Neuronal stem cell (in vitro differentiated cells): ENCODE data around the gene GIPC3.
"Not testable (repeated sequence)": the region's sequence is repeated elsewhere in the genome, so short reads cannot be mapped to it uniquely, and the experiment has no call there.

ENCODE experiments used
- DNase-seq: peaks from one replicate; pipeline ENCODE4 v3.0.0-alpha.2; 2013; ENCODE audit warnings: low spot score
- H2AFZ ChIP-seq: one replicate; pipeline ENCODE4 v1.6.1; 2013; ENCODE audit warnings: mild to moderate bottlenecking, low read length, inconsistent platforms
- H2AK5ac ChIP-seq: 2 replicates; pipeline ENCODE4 v1.6.1; 2013; ENCODE audit warnings: low read depth, mild to moderate bottlenecking, inconsistent platforms, low read length, moderate library complexity, mixed read lengths
- H2BK120ac ChIP-seq: 2 replicates; pipeline ENCODE4 v1.6.1; 2013; ENCODE audit warnings: low read depth, mild to moderate bottlenecking, inconsistent platforms, low read length, moderate library complexity, mixed read lengths
- H2BK12ac ChIP-seq: one replicate; pipeline ENCODE4 v1.6.1; 2013; ENCODE audit warnings: low read length, inconsistent platforms
- H2BK15ac ChIP-seq: 2 replicates; pipeline ENCODE4 v1.6.1; 2013; ENCODE audit warnings: mild to moderate bottlenecking, low read length, inconsistent platforms, mixed read lengths
- H2BK5ac ChIP-seq: one replicate; pipeline ENCODE4 v1.6.1; 2013; ENCODE audit warnings: inconsistent platforms, mild to moderate bottlenecking, low read length, moderate library complexity
- H3K14ac ChIP-seq: one replicate; pipeline ENCODE4 v1.6.1; 2013; ENCODE audit warnings: low read length, inconsistent platforms
- H3K18ac ChIP-seq: 2 replicates; pipeline ENCODE4 v1.6.1; 2013; ENCODE audit warnings: low read length, inconsistent platforms
- H3K23ac ChIP-seq: 2 replicates; pipeline ENCODE4 v1.6.1; 2013; ENCODE audit warnings: low read depth, mild to moderate bottlenecking, mixed read lengths, low read length, inconsistent platforms; ENCODE audit not compliant: poor library complexity
- H3K27ac ChIP-seq: replicated peaks from 3 replicates; pipeline ENCODE4 v1.5.1; 2013; ENCODE audit warnings: low read length, inconsistent platforms
- H3K27me3 ChIP-seq, 3 experiments: 2 replicates each; pipeline ENCODE4 v1.6.1; 2013; ENCODE audit warnings: low read length in 3 of 3, mild to moderate bottlenecking in 2 of 3, inconsistent platforms in 1 of 3, low read depth in 1 of 3, mixed read lengths in 1 of 3, moderate library complexity in 1 of 3; ENCODE audit not compliant: control insufficient read depth in 3 of 3, insufficient read depth in 3 of 3
- H3K36me3 ChIP-seq, 2 donors: replicated peaks in 1 of 2; 2 replicates each; pipeline ENCODE4 v1.6.1; 2013; ENCODE audit warnings: low read length in 2 of 2; ENCODE audit not compliant: control insufficient read depth in 2 of 2, insufficient read depth in 2 of 2
- H3K4ac ChIP-seq: 2 replicates; pipeline ENCODE4 v1.6.1; 2013; ENCODE audit warnings: inconsistent platforms, mild to moderate bottlenecking, low read length, moderate library complexity
- H3K4me1 ChIP-seq, 2 donors: 1 replicate in 1 of 2; 2 replicates in 1 of 2; pipeline ENCODE4 v1.6.1; 2013; ENCODE audit warnings: low read length in 2 of 2, low read depth in 1 of 2; ENCODE audit not compliant: control insufficient read depth in 2 of 2, insufficient read depth in 1 of 2
- H3K4me2 ChIP-seq: one replicate; pipeline ENCODE4 v1.6.1; 2013; ENCODE audit warnings: mild to moderate bottlenecking, low read length, inconsistent platforms; ENCODE audit not compliant: insufficient read depth, poor library complexity, severe bottlenecking
- H3K4me3 ChIP-seq, 2 donors: 2 replicates each; pipeline ENCODE4 v1.5.1; 2013; ENCODE audit warnings: low read length in 2 of 2, mild to moderate bottlenecking in 2 of 2, inconsistent platforms in 1 of 2, moderate library complexity in 1 of 2
- H3K79me1 ChIP-seq: one replicate; pipeline ENCODE4 v1.6.1; 2013; ENCODE audit warnings: low read depth, mild to moderate bottlenecking, inconsistent platforms, low read length, moderate library complexity
- H3K9ac ChIP-seq: one replicate; pipeline ENCODE4 v1.6.1; 2013; ENCODE audit warnings: mild to moderate bottlenecking, low read depth, low read length, inconsistent platforms; ENCODE audit not compliant: poor library complexity
- H3K9me3 ChIP-seq, 2 donors: replicated peaks in 1 of 2; 2 replicates each; pipeline versions ENCODE3 to v1.6.1; 2013; ENCODE audit warnings: low read length in 2 of 2, mild to moderate bottlenecking in 2 of 2, inconsistent platforms in 1 of 2, low read depth in 1 of 2, mixed read lengths in 1 of 2, moderate library complexity in 1 of 2; ENCODE audit not compliant: control insufficient read depth in 2 of 2, insufficient read depth in 1 of 2
- H4K8ac ChIP-seq: one replicate; pipeline ENCODE4 v1.6.1; 2013; ENCODE audit warnings: low read depth, mild to moderate bottlenecking, inconsistent platforms, low read length, moderate library complexity
- H4K91ac ChIP-seq: one replicate; pipeline ENCODE4 v1.6.1; 2013; ENCODE audit warnings: low read length, low read depth, mild to moderate bottlenecking, inconsistent platforms; ENCODE audit not compliant: poor library complexity
- WGBS, 2 donors: extraction: QIAGEN DNeasy Blood & Tissue Kit; methylation state at CpG; one replicate each; pipeline ENCODE4 v1.1.7; 2013; ENCODE audit warnings: missing lambda C conversion rate in 2 of 2, mixed read lengths in 1 of 2; ENCODE audit not compliant: insufficient read length in 2 of 2, insufficient replicate concordance in 1 of 2; ENCODE audit errors: extremely low coverage in 2 of 2; 5-methylcytosine and 5-hydroxymethylcytosine counted together

Gene GIPC3

DNA sequence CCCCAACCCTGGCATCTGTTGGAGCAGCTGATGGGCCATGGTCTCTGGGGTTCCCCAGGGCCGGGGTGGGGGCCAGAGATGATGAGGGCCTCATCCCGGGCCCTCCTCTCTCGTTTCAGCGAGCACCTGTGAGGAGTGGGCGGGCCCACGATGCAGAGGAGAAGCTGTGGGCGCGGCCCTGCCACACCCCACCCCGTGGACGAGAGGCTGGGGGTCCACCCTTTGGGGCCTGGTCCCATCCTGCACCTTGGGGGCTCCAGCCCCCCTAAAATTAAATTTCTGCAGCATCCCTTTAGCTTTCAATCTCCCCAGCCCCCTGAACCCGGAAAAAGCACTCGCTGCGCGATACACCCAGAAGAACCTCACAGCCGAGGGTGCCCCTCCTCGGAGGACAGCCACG lies 6.9 kb upstream of the GIPC3 start:
- Histone ChIP-seq H3K4ac (no peak overlapping the region), H3K9me3 (no peaks in the 10 kb centered on the region), H3K79me1 (no peaks in the 10 kb centered on the region), H3K18ac (no peak overlapping the region), H3K27ac (no peak overlapping the region), H3K23ac (no peak overlapping the region), H2AFZ (no peak overlapping the region), H2BK120ac (no peak overlapping the region), H3K36me3 (peaks cover 9 to 19% of the 10 kb centered on the region in 2 donors), H3K9ac (no peak overlapping the region), H3K27me3 (peaks cover 0 to 29% (median under 1%) of the 10 kb centered on the region in 3 experiments), H2BK5ac (no peak overlapping the region), H2AK5ac (no peak overlapping the region), H3K4me2 (no peak overlapping the region), H3K14ac (no peak overlapping the region), H2BK12ac (no peak overlapping the region), H2BK15ac (no peak overlapping the region), H3K4me1 (peaks cover 0 to 14% of the 10 kb centered on the region in 2 donors), H4K91ac (no peak overlapping the region), H4K8ac (no peak overlapping the region), H3K4me3 (no peak overlapping the region)
- no peak for DNase-seq
- WGBS, 2 donors = no CpG with 5 or more reads among the region's 17 CpGs

DNA sequence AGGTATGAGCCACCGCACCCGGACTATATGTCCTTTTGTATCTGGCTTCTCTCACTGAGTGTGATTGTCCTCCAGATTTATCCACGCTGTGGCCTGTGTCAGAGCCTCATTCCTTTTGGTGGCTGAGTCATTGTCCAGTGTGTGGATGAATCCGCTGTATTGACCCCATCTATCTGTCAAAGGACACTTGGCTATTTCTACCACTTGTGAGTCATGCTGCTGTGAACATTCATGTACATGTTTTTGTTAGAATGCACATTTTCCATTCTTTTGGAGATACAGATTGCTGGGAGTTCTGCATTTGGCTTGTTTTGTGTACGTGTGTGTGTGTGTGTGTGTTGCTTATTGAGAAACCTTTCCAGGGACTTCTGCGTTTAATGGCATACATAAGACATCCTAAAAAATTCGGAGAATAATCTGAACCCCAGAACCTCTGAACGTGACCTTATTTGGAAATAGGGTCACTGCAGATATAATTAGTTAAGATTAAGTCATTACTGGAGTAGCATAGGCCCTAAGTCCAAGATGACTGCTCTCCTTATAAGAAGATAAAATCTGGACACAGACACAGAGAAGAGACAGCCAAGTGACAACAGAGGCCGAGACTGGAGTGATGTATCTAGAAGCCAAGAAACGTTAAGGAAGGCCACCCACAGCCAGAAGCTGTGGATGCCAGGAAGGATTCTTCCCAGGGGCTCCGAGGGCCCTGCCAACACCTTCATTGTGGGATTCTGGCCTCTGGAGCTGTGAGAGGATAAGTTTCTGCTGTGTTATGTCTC lies 4.9 kb upstream of the GIPC3 start:
- Histone ChIP-seq H3K23ac (no peak overlapping the region), H2BK12ac (no peak overlapping the region), H3K4me3 (no peak overlapping the region), H4K91ac (no peak overlapping the region), H2BK120ac (no peak overlapping the region), H3K36me3 (peaks cover 2 to 13% of the 10 kb centered on the region in 2 donors), H3K27ac (no peak overlapping the region), H3K9ac (no peak overlapping the region), H3K4me1 (peaks cover 0 to 11% of the 10 kb centered on the region in 2 donors), H3K4ac (no peak overlapping the region), H3K9me3 (no peaks in the 10 kb centered on the region), H2BK15ac (no peak overlapping the region), H3K18ac (no peak overlapping the region), H4K8ac (no peak overlapping the region), H3K27me3 (peaks cover 0 to 35% (median 11%) of the 10 kb centered on the region in 3 experiments), H2AFZ (no peak overlapping the region), H3K79me1 (no peaks in the 10 kb centered on the region), H2BK5ac (no peak overlapping the region), H3K14ac (no peak overlapping the region), H3K4me2 (no peak overlapping the region), H2AK5ac (no peak overlapping the region)
- WGBS, 2 donors = no CpG with 5 or more reads among the region's 11 CpGs
- DNase-seq = no peak

DNA sequence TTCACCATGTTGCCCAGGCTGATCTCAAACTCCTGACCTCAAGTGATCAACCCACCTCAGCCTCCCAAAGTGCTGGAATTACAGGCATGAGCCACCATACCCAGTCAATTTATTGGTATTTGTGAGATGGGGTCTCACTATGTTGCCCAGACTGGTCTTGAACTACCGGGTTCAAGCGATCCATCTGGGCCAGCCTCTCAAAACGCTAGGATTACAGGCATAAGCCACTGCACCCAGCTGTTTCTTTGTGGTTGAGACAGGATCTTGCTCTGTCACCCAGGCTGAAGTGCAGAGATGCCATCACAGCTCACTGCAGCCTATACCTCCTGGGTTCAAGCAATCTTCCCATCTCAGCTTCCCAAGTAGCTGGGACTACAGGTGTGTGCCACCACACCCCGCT lies 3.5 kb upstream of the GIPC3 start:
- not testable (repeated sequence) for H3K27ac ChIP-seq, H4K91ac ChIP-seq, H2BK120ac ChIP-seq

DNA sequence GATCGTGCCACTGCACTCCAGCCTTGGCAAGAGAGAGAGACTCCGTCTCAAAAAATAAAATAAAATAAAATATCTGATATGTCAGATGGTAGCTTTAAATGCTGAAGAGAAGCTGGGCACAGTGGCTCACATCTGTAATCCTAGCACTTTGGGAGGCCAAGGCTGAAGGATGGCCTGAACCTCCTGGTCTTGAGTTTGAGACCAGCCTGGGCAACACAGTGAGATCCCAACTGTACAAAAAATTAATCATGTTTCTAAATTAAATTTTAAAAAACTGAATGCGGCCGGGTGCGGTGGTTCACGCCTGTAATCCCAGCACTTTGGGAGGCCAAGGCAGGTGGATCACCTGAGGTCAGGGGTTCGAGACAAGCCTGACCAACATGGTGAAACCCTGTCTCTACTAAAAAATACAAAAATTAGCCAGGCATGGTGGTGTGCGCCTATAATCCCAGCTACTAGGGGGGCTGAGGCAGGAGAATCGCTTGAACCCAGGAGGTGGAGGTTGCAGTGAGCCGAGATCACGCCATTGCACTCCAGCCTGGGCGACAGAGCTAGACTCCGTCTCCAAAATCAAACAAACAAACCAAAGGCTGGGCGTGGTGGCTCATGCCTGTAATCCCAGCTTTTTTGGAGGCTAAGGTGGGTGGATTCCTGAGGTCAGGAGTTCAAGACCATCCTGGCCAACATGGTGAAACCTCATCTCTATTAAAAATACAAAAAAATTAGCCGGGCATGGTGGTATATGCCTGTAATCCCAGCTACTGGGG lies 1.1 kb upstream of the GIPC3 start:
- H4K8ac ChIP-seq, DNase-seq, H2BK12ac ChIP-seq, H3K4ac ChIP-seq, H2AK5ac ChIP-seq, H3K27ac ChIP-seq, H2AFZ ChIP-seq, H3K14ac ChIP-seq, H3K4me2 ChIP-seq, H2BK120ac ChIP-seq, H3K9me3 ChIP-seq, H3K9ac ChIP-seq, H3K4me3 ChIP-seq, H4K91ac ChIP-seq, H2BK5ac ChIP-seq, H3K79me1 ChIP-seq, H3K36me3 ChIP-seq, H3K23ac ChIP-seq, H2BK15ac ChIP-seq, H3K4me1 ChIP-seq, H3K18ac ChIP-seq: not testable (repeated sequence)
- WGBS, 2 donors = no CpG with 5 or more reads among the region's 15 CpGs
- peaks cover 8 to 28% (median 23%) of the 10 kb centered on the region in 3 experiments for H3K27me3 ChIP-seq

More for the DNA sequence above, 3.5 kb upstream of the GIPC3 start:
- H3K4ac ChIP-seq, H3K4me2 ChIP-seq, H3K14ac ChIP-seq, H2BK5ac ChIP-seq, H2BK12ac ChIP-seq, H2AK5ac ChIP-seq, H2AFZ ChIP-seq, H3K9ac ChIP-seq, H3K36me3 ChIP-seq, H4K8ac ChIP-seq, DNase-seq, H2BK15ac ChIP-seq, H3K79me1 ChIP-seq, H3K23ac ChIP-seq, H3K4me3 ChIP-seq, H3K18ac ChIP-seq, H3K4me1 ChIP-seq, H3K9me3 ChIP-seq: not testable (repeated sequence)
- peaks cover 8 to 41% (median 22%) of the 10 kb centered on the region in 3 experiments for H3K27me3 ChIP-seq
- whole genome bisulfite sequencing, 2 donors = no CpG with 5 or more reads among the region's 4 CpGs
